ENCODE data around the gene CDKN1C. TPM values are rescaled to one million over a fixed set of nuclear protein-coding genes. Genes with fewer than 3 reads are reported as not detected.
A peak's percentile ranks its signal among the peaks of the same experiment; 100 is the strongest.

CDKN1C gene
- total RNA-seq, 1 experiment from 2014 or later, result 12.9 TPM

DNA sequence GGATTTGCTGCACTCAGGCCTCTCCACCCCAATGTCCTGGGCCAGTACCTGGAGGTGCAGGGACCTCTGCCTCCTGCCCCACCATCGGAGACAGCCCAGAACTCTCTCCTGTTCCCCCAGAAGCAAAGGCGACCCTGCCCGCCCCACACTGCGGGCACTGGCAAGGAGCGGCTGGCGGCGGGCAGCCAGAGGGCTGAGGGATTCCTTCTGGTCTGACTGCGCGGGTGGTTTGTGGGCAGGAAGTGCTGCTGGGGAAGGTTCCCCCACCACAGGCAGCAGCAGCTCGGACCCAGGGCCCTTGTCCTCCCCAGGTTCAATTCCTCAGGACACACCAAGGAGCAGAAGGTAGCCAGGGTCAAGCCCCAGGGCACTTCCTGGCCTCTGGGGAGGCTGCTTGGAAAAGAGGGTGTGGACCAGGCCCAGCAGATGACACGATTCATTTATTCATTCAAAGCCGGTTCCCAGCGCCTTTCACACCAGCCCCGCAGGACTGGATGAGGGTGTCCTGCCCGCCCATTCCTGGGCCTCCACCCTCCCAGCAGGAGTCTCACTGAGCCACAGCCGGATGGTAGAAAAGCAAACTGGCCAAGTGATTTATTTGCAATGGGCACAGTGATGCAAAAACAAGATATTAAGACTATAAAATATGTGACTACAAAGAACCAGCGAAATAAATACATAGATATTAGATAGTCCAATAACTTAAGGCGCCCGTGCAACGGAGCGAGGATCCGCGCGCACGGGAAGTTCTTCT is 42.5 kb upstream of the CDKN1C start:
- peaks cover 25% of the 10 kb centered on the region for H4K20me1 ChIP-seq (ENCODE audit: low read length)
- peaks cover 12% of the 10 kb centered on the region; the same call in 1 of the 2 replicates for H3K36me3 ChIP-seq (ENCODE audit: low read depth, low read length)
- BruUV-seq (replicated peaks), result no TSS peak
- H3K79me2 ChIP-seq (ENCODE audit: low read length), result peaks cover 42% of the 10 kb centered on the region
- H3K27ac ChIP-seq (ENCODE audit: low read length), result peak overlapping the region; percentile 99
- intact Hi-C loops (cut with micrococcal nuclease), result loop anchor here (2.0 kb wide), 1 partner anchor 15 kb away; no protein-coding TSS in a partner anchor
- H3K4me1 ChIP-seq (ENCODE audit: insufficient read depth, low read length), result peaks cover 48% of the 10 kb centered on the region
- peak; percentile 41 for DNase-seq
- no peaks in the 10 kb centered on the region for H3F3A ChIP-seq (ENCODE audit: low read length, unreplicated experiment)
- no peaks in the 10 kb centered on the region for H3K9me2 ChIP-seq (replicated peaks; ENCODE audit: low read length)
- H2AFZ ChIP-seq (ENCODE audit: low read length), result no peak overlapping the region
- no peaks in the 10 kb centered on the region for H3K9me3 ChIP-seq (ENCODE audit: low read length)
- ATAC-seq, result no peak
- peak overlapping the region; percentile 84 for H3K4me2 ChIP-seq (ENCODE audit: low read length)
- no peaks in the 10 kb centered on the region for H3K27me3 ChIP-seq (ENCODE audit: low read length)
- H3K4me3 ChIP-seq (ENCODE audit: low read length), result peak overlapping the region; percentile 74
- ChIA-PET CTCF (interaction anchor here (0.6 kb wide), 1 partner anchor 44 kb away, joined by 4 read pairs; no protein-coding TSS in a partner anchor), POLR2A (ENCODE audit: unreplicated experiment) (interaction anchor here (0.6 kb wide), 1 partner anchor 82 kb away, joined by 3 read pairs; no protein-coding TSS in a partner anchor)
- peak overlapping the region; percentile 98 for H3K9ac ChIP-seq (ENCODE audit: low read length)
- TF ChIP-seq EZH2phosphoT487 (IDR thresholded peaks at IDR 0.05; ENCODE audit: borderline replicate concordance, low read length) (no peak), EZH2 (IDR thresholded peaks at IDR 0.05; ENCODE audit: low read length, unreplicated experiment) (no peak)
- TF ChIP-seq, protein P1, sequence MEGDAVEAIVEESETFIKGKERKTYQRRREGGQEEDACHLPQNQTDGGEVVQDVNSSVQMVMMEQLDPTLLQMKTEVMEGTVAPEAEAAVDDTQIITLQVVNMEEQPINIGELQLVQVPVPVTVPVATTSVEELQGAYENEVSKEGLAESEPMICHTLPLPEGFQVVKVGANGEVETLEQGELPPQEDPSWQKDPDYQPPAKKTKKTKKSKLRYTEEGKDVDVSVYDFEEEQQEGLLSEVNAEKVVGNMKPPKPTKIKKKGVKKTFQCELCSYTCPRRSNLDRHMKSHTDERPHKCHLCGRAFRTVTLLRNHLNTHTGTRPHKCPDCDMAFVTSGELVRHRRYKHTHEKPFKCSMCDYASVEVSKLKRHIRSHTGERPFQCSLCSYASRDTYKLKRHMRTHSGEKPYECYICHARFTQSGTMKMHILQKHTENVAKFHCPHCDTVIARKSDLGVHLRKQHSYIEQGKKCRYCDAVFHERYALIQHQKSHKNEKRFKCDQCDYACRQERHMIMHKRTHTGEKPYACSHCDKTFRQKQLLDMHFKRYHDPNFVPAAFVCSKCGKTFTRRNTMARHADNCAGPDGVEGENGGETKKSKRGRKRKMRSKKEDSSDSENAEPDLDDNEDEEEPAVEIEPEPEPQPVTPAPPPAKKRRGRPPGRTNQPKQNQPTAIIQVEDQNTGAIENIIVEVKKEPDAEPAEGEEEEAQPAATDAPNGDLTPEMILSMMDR (conservative IDR thresholded peaks at IDR 0.05; ENCODE audit: low read depth, low read length), result no peak

DNA sequence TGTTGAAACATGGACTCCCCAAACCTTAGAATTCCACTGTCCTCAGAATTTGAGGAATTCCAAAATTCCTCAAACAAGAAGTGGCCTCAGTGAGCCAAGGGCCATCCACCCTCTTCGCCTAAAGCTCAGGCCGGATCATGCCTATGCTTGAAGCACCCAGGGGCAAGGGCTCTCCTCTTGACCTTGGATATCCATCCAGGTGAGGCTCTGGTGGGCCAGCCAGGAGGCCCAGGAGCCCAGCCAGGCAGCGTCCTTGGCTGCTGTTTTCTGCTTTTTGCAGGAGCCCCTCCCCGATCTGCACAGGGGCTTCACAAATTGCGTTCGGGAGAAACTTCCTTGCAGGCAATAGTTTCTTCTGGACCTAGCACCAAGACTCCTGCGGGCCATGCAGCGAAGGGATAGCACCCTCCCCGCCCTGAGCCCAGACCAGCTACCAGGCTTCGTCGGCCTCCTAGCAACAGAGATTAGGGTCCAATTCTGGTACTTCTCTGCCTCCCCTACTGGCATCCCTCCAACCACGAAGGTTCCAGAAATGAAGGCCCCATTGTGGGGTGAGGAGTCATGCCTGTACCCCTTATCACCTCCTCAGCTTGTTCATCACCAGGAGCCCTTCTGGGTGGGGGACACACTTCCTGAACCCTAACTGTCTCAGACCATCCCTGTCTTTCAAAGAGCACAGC is 41.7 kb upstream of the CDKN1C start:
- peaks cover 25% of the 10 kb centered on the region for H4K20me1 ChIP-seq (ENCODE audit: low read length)
- H3K27ac ChIP-seq (ENCODE audit: low read length), result peak overlapping the region; percentile 99; the same call in 1 of the 2 replicates
- peak overlapping the region; percentile 84 for H3K4me2 ChIP-seq (ENCODE audit: low read length)
- peaks cover 12% of the 10 kb centered on the region; the same call in 1 of the 2 replicates for H3K36me3 ChIP-seq (ENCODE audit: low read depth, low read length)
- no peaks in the 10 kb centered on the region for H3K9me2 ChIP-seq (replicated peaks; ENCODE audit: low read length)
- peak overlapping the region; percentile 98 for H3K9ac ChIP-seq (ENCODE audit: low read length)
- peaks cover 42% of the 10 kb centered on the region for H3K79me2 ChIP-seq (ENCODE audit: low read length)
- no peaks in the 10 kb centered on the region for H3K27me3 ChIP-seq (ENCODE audit: low read length)
- H2AFZ ChIP-seq (ENCODE audit: low read length), result no peak overlapping the region
- no peak for TF ChIP-seq EZH2 (IDR thresholded peaks at IDR 0.05; ENCODE audit: low read length, unreplicated experiment)
- intact Hi-C loops (cut with micrococcal nuclease), result no loop called here
- BruUV-seq (replicated peaks), result no TSS peak
- H3K9me3 ChIP-seq (ENCODE audit: low read length), result no peaks in the 10 kb centered on the region
- ChIA-PET POLR2A (ENCODE audit: unreplicated experiment) (no interaction called here), CTCF (interaction anchor here (0.6 kb wide), 1 partner anchor 43 kb away, joined by 4 read pairs; no protein-coding TSS in a partner anchor)
- peaks cover 40% of the 10 kb centered on the region for H3K4me1 ChIP-seq (ENCODE audit: insufficient read depth, low read length)
- ATAC-seq (no peak), DNase-seq (no peak)
- no peaks in the 10 kb centered on the region for H3F3A ChIP-seq (ENCODE audit: low read length, unreplicated experiment)
- H3K4me3 ChIP-seq (ENCODE audit: low read length), result peak overlapping the region; percentile 74

- Histone ChIP-seq H3K4me1 (ENCODE audit: insufficient read depth, low read length) (peaks cover 38% of the 10 kb centered on the region), H3K4me2 (ENCODE audit: low read length) (peak overlapping the region; percentile 84), H3K9me3 (ENCODE audit: low read length) (no peaks in the 10 kb centered on the region), H3K9ac (ENCODE audit: low read length) (no peak overlapping the region), H3K9me2 (replicated peaks; ENCODE audit: low read length) (no peaks in the 10 kb centered on the region), H3F3A (ENCODE audit: low read length, unreplicated experiment) (no peaks in the 10 kb centered on the region), H4K20me1 (ENCODE audit: low read length) (peaks cover 25% of the 10 kb centered on the region), H3K4me3 (ENCODE audit: low read length) (peak overlapping the region; percentile 74), H3K27ac (ENCODE audit: low read length) (no peak overlapping the region), H3K27me3 (ENCODE audit: low read length) (no peaks in the 10 kb centered on the region), H3K79me2 (ENCODE audit: low read length) (peaks cover 42% of the 10 kb centered on the region), H3K36me3 (ENCODE audit: low read depth, low read length) (peaks cover 12% of the 10 kb centered on the region; the same call in 1 of the 2 replicates), H2AFZ (ENCODE audit: low read length) (no peak overlapping the region)
- DNase-seq (no peak), ATAC-seq (no peak)
- no TSS peak for BruUV-seq (replicated peaks)
- intact Hi-C loops (cut with micrococcal nuclease), result no loop called here
- TF ChIP-seq, protein P1 (conservative IDR thresholded peaks at IDR 0.05; ENCODE audit: low read depth, low read length), result no peak
- TF ChIP-seq EZH2phosphoT487 (IDR thresholded peaks at IDR 0.05; ENCODE audit: borderline replicate concordance, low read length) (no peak), EZH2 (IDR thresholded peaks at IDR 0.05; ENCODE audit: low read length, unreplicated experiment) (no peak)
- ChIA-PET CTCF (no interaction called here), POLR2A (ENCODE audit: unreplicated experiment) (interaction anchor here (0.6 kb wide), 1 partner anchor 198 kb away, joined by 3 read pairs; no protein-coding TSS in a partner anchor)
Observed at GRCh38 chr11:2926611-2927051, 41.1 kb upstream of the CDKN1C start.
